Gastroesophageal sphincter (tissue), 4 donors: ENCODE data around the gene BICC1. TPM values are rescaled to one million over a fixed set of nuclear protein-coding genes. Genes with fewer than 3 reads are reported as not detected.

Source experiments
- ATAC-seq: fragments of 150-250 bp; one replicate; pipeline ENCODE4 v1.9.1; 2016; ENCODE audit warnings: mild to moderate bottlenecking, moderate library complexity
- H3K27ac ChIP-seq, 4 donors: fragments of 200-600 bp; sonication (generic) in 3 of 4; 1 replicate in 3 of 4; 2 replicates in 1 of 4; pipeline ENCODE4 v1.5.1; 2016 to 2019
- H3K27me3 ChIP-seq: fragments of 200-600 bp; sonication (generic); one replicate; pipeline ENCODE4 v1.5.1; 2019
- H3K36me3 ChIP-seq, 2 donors: fragments of 200-600 bp; sonication (generic); one replicate each; pipeline ENCODE4 v1.5.1; 2019; ENCODE audit warnings: control low read depth in 1 of 2
- H3K4me1 ChIP-seq, 3 donors: fragments of 200-600 bp; sonication (generic); 1 replicate in 2 of 3; 2 replicates in 1 of 3; pipeline ENCODE4 v1.5.1; 2016 to 2019; ENCODE audit warnings: control low read depth in 2 of 3
- H3K4me3 ChIP-seq, 2 donors: fragments of 200-600 bp; sonication (generic); one replicate each; pipeline ENCODE4 v1.5.1; 2019; ENCODE audit warnings: mild to moderate bottlenecking in 1 of 2, moderate library complexity in 1 of 2
- H3K9me3 ChIP-seq, 3 donors: fragments of 200-600 bp; sonication (generic); one replicate each; pipeline ENCODE4 v1.5.1; 2017 to 2019; ENCODE audit warnings: control low read depth in 2 of 3
- EP300 ChIP-seq: sonication (generic); formaldehyde crosslinking; IDR thresholded peaks from one replicate; pipeline ENCODE4 v1.6.1; 2017; ENCODE audit warnings: antibody characterized with exemption, mild to moderate bottlenecking
- POLR2A ChIP-seq, 2 donors: fragments of 450-650 bp; IDR thresholded peaks; one replicate each; pipeline ENCODE4 v1.6.1; 2017; ENCODE audit warnings: antibody characterized with exemption in 2 of 2, mild to moderate bottlenecking in 2 of 2, moderate library complexity in 1 of 2
- POLR2AphosphoS5 ChIP-seq: sonication (generic); formaldehyde crosslinking; IDR thresholded peaks from one replicate; pipeline ENCODE4 v1.6.1; 2017; ENCODE audit warnings: antibody characterized with exemption
- WGBS, 2 donors: methylation state at CpG; one replicate each; pipeline ENCODE4 v1.1.5; 2018; ENCODE audit warnings: low coverage in 1 of 2; 5-methylcytosine and 5-hydroxymethylcytosine counted together
- total RNA-seq, 4 donors: library from RNA; depleted of rRNA; stranded (reverse); fragments of >200 nt; gene quantifications; one replicate each; pipeline ENCODE4 v1.1.0, GENCODE V29; 2016
- TF ChIP-seq, protein P1 (sequence below), 4 experiments: fragments of 200-600 bp in 2 of 4; fragments of 450-650 bp in 2 of 4; sonication (generic) in 1 of 4; IDR thresholded peaks; one replicate each; pipeline ENCODE4 v1.5.1; 2017 to 2019; ENCODE audit warnings: antibody characterized with exemption in 4 of 4, mild to moderate bottlenecking in 2 of 4, moderate library complexity in 2 of 4

Gene BICC1
- total RNA-seq, 4 donors from 2014 or later, result 18.6 to 27.8 (median 22.5) TPM

GRCh38 chr10:58776568-58777318 is 264.1 kb downstream of the BICC1 start:
- WGBS, 2 donors, result 29 to 79% methylated on average over 3 to 5 of the region's 5 CpGs
- no peak for ATAC-seq
- peak overlapping the region in 1 of 4 donors; percentile 4 for H3K27ac ChIP-seq

DNA sequence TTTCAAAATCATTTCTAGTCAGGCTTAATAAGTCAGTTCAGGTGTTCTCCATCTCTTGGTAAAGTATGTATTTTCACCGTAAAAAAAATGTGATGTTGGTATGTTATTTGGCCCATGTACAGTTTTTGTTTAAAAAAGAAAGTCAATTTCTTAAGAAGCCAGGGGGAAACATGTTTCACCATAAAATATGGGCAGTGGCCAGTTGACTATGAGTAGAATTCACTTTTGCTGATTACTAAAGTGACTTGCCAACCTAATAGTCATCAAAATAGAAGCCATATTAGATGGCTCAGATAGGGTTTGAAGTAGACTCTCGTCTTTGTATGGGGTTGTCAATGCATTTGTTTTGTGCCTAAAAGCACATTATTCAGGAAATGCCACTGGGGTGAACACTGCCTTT is 266.3 kb downstream of the BICC1 start:
- no peak for ATAC-seq
- no peak overlapping the region for H3K4me3 ChIP-seq
- no peaks in the 10 kb centered on the region for H3K9me3 ChIP-seq
- WGBS, 2 donors, result 70 to 86% methylated on average over 1 to 2 of the region's 2 CpGs
- no peak overlapping the region for H3K27ac ChIP-seq
- no peaks in the 10 kb centered on the region for H3K36me3 ChIP-seq
- no peaks in the 10 kb centered on the region for H3K27me3 ChIP-seq
- TF ChIP-seq POLR2AphosphoS5, result no peak
- TF ChIP-seq POLR2A (IDR thresholded peaks at IDR 0.05), result no peak
- peaks cover 3 to 25% (median 11%) of the 10 kb centered on the region in 3 donors for H3K4me1 ChIP-seq

More at GRCh38 chr10:58776568-58777318, 264.1 kb downstream of the BICC1 start:
- Histone ChIP-seq H3K27me3 (no peaks in the 10 kb centered on the region), H3K9me3 (no peaks in the 10 kb centered on the region), H3K36me3 (no peaks in the 10 kb centered on the region), H3K4me3 (no peak overlapping the region), H3K4me1 (peaks cover 3 to 33% (median 5%) of the 10 kb centered on the region in 3 donors)
- TF ChIP-seq, protein P1, sequence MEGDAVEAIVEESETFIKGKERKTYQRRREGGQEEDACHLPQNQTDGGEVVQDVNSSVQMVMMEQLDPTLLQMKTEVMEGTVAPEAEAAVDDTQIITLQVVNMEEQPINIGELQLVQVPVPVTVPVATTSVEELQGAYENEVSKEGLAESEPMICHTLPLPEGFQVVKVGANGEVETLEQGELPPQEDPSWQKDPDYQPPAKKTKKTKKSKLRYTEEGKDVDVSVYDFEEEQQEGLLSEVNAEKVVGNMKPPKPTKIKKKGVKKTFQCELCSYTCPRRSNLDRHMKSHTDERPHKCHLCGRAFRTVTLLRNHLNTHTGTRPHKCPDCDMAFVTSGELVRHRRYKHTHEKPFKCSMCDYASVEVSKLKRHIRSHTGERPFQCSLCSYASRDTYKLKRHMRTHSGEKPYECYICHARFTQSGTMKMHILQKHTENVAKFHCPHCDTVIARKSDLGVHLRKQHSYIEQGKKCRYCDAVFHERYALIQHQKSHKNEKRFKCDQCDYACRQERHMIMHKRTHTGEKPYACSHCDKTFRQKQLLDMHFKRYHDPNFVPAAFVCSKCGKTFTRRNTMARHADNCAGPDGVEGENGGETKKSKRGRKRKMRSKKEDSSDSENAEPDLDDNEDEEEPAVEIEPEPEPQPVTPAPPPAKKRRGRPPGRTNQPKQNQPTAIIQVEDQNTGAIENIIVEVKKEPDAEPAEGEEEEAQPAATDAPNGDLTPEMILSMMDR (IDR thresholded peaks at IDR 0.05), result no peak
- TF ChIP-seq POLR2A (IDR thresholded peaks at IDR 0.05), result no peak
- no peak for TF ChIP-seq EP300
- no peak for TF ChIP-seq POLR2AphosphoS5

- ATAC-seq, result no peak
- H3K27ac ChIP-seq, result no peak overlapping the region
- H3K36me3 ChIP-seq, result no peaks in the 10 kb centered on the region
- H3K27me3 ChIP-seq, result no peaks in the 10 kb centered on the region
- 73 to 83% methylated on average over 5 of the region's 5 CpGs for WGBS, 2 donors
- H3K4me3 ChIP-seq, result no peak overlapping the region
- TF ChIP-seq POLR2AphosphoS5, result no peak
- no peak for TF ChIP-seq EP300
- TF ChIP-seq, protein P1 (IDR thresholded peaks at IDR 0.05), result no peak
- TF ChIP-seq POLR2A (IDR thresholded peaks at IDR 0.05), result no peak
- H3K4me1 ChIP-seq, result peaks cover 3 to 25% (median 11%) of the 10 kb centered on the region in 3 donors
- no peaks in the 10 kb centered on the region for H3K9me3 ChIP-seq
These were observed 266.9 kb downstream of the BICC1 start for GRCh38 chr10:58779594-58779993.

DNA sequence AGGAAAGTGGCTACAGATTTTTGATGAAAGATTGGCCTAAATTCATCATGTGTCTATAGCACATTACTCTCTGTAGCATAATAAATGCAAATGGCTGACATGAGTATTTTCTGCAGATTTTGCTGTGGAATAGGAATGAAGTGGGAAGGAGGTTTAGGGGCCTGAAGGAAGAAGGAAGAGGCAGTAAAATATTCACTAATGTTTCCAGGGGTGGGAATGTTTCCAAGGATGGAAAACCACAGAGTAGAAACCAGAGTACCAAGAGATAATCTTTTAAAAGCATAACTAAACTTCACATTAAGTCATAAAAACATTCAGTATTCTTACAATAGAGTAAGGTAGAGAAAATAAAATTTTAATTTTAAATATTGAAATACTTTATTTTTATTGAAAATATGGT is 267.8 kb downstream of the BICC1 start:
- H3K36me3 ChIP-seq, result no peaks in the 10 kb centered on the region
- H3K27me3 ChIP-seq, result no peaks in the 10 kb centered on the region
- H3K9me3 ChIP-seq, result no peaks in the 10 kb centered on the region
- TF ChIP-seq POLR2AphosphoS5 (no peak), POLR2A (IDR thresholded peaks at IDR 0.05) (no peak), EP300 (no peak)
- TF ChIP-seq, protein P1 (IDR thresholded peaks at IDR 0.05), result no peak
- no peak overlapping the region for H3K27ac ChIP-seq
- ATAC-seq, result no peak
- H3K4me1 ChIP-seq, result peaks cover 3 to 25% (median 11%) of the 10 kb centered on the region in 3 donors
- H3K4me3 ChIP-seq, result no peak overlapping the region

DNA sequence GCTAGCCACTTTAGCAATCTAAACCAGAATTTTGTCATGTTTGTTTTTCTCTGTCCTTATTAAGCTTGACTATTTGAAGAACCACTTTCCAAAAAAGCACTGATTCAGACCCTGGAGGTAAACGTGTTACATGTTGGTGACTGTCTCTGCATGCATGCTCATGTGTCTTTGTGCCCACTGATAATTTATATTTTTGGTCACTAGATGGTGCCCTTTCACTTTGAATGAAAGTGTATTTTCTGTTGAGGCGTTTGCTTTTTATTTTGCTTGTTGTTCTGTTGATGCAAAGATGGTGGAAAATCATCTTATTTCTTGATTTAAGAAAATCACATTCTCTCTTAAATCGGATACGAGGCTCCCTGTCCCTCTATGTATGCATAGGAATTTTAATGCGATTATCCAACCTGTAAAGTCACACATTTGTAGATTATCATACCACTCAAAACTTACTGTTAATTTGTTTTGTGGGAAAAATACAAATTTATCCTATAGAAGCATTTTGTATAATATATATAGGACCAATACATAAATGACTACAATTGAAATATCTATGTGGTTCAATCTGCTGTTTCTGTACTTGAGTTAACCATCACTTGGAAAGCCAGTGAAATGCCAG is 269.3 kb downstream of the BICC1 start:
- no peak overlapping the region for H3K27ac ChIP-seq
- peaks cover 0 to 19% (median 6%) of the 10 kb centered on the region in 3 donors for H3K4me1 ChIP-seq
- TF ChIP-seq, protein P1 (IDR thresholded peaks at IDR 0.05), result peak; percentile 41 to 67 (median 63)
- TF ChIP-seq POLR2A (IDR thresholded peaks at IDR 0.05), result no peak
- 26 to 29% methylated on average over 5 of the region's 5 CpGs for WGBS, 2 donors
- H3K9me3 ChIP-seq, result no peaks in the 10 kb centered on the region
- no peaks in the 10 kb centered on the region for H3K36me3 ChIP-seq
- H3K27me3 ChIP-seq, result no peaks in the 10 kb centered on the region
- H3K4me3 ChIP-seq, result no peak overlapping the region
- ATAC-seq, result no peak
